ENCODE data around the gene CIB4. TPM values are rescaled to one million over a fixed set of nuclear protein-coding genes. Genes with fewer than 3 reads are reported as not detected.
A peak's percentile ranks its signal among the peaks of the same experiment; 100 is the strongest.

Gene CIB4
- total RNA-seq, 3 donors from 2014 or later (not counting 1 experiment from before 2014, with no cell fraction given), result not detected

DNA sequence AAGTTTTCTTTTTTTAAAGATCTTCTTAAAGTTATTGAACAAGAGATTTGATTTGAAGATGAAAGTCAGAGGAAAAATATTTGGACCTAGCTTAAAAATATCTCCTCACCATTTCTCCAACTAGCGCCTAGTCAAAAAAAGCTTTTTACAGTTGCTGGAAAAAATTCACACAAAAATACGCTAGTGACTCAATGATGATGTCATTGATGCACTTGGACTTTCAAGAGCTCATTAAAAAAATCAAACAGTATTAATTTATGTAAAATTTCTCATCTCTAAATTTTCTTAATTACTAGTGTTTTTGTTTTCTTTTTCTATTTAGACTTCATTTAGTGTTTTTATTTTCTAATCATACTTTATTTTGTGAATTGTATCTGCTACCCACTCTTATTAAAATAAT is 41.8 kb downstream of the CIB4 start:
- no peaks in the 10 kb centered on the region for H3K4me1 ChIP-seq (ENCODE audit: control insufficient read depth, insufficient read depth, low read length)
- H3K27ac ChIP-seq (ENCODE audit: low read length), result no peak overlapping the region
- 73% methylated on average over 1 of the region's 2 CpGs for WGBS (ENCODE audit: insufficient coverage)
- TF ChIP-seq, protein P1, sequence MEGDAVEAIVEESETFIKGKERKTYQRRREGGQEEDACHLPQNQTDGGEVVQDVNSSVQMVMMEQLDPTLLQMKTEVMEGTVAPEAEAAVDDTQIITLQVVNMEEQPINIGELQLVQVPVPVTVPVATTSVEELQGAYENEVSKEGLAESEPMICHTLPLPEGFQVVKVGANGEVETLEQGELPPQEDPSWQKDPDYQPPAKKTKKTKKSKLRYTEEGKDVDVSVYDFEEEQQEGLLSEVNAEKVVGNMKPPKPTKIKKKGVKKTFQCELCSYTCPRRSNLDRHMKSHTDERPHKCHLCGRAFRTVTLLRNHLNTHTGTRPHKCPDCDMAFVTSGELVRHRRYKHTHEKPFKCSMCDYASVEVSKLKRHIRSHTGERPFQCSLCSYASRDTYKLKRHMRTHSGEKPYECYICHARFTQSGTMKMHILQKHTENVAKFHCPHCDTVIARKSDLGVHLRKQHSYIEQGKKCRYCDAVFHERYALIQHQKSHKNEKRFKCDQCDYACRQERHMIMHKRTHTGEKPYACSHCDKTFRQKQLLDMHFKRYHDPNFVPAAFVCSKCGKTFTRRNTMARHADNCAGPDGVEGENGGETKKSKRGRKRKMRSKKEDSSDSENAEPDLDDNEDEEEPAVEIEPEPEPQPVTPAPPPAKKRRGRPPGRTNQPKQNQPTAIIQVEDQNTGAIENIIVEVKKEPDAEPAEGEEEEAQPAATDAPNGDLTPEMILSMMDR (IDR thresholded peaks at IDR 0.05), result no peak
- DNase-seq (no peak), ATAC-seq (no peak)
- Mint-ChIP-seq H3K27me3 (ENCODE audit: low read depth in 2 of 2) (peaks cover 26 to 60% of the 10 kb centered on the region in 2 donors), H3K4me3 (no peak overlapping the region), H3K4me1 (peaks cover 5 to 8% of the 10 kb centered on the region in 2 donors), H3K9me3 (no peaks in the 10 kb centered on the region), H3K27ac (no peak overlapping the region), H3K36me3 (no peaks in the 10 kb centered on the region)
- H3K27me3 ChIP-seq (ENCODE audit: control insufficient read depth, insufficient read depth, low read length), result peaks cover under 1% of the 10 kb centered on the region
- intact Hi-C loops (cut with micrococcal nuclease), result no loop called here
- no peak overlapping the region for H3K4me3 ChIP-seq (ENCODE audit: low read length)
- no peaks in the 10 kb centered on the region for H3K36me3 ChIP-seq (ENCODE audit: control insufficient read depth, insufficient read depth, low read length)
- H3K9me3 ChIP-seq (ENCODE audit: control insufficient read depth, insufficient read depth, low read length), result no peaks in the 10 kb centered on the region

DNA sequence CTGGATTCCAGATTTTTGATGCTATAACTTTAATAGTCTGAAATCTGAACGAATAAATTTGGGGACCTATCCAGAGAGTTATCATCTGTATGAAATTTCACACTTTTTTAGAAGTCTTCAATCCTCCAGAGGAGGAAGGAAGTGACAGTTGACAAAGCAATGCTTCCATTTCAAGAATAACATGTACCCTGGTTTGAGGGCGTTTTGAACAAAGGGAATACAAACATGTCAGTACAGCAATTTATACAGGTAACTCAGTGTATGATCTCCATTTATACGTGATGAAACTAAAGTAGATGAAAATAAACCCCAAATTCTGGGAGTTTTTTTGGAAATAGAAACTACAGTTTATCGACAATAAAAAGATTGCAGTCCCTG is 42.2 kb downstream of the CIB4 start:
- Histone ChIP-seq H3K27ac (ENCODE audit: low read length) (no peak overlapping the region), H3K4me3 (ENCODE audit: low read length) (no peak overlapping the region), H3K4me1 (ENCODE audit: control insufficient read depth, insufficient read depth, low read length) (no peaks in the 10 kb centered on the region), H3K27me3 (ENCODE audit: control insufficient read depth, insufficient read depth, low read length) (no peaks in the 10 kb centered on the region), H3K36me3 (ENCODE audit: control insufficient read depth, insufficient read depth, low read length) (no peaks in the 10 kb centered on the region), H3K9me3 (ENCODE audit: control insufficient read depth, insufficient read depth, low read length) (no peaks in the 10 kb centered on the region)
- H3K4me1 Mint-ChIP-seq, result peaks cover 5 to 8% of the 10 kb centered on the region in 2 donors
- WGBS (ENCODE audit: insufficient coverage), result 0% methylated on average over 2 of the region's 4 CpGs
- peaks cover 27 to 60% of the 10 kb centered on the region in 2 donors for H3K27me3 Mint-ChIP-seq (ENCODE audit: low read depth in 2 of 2)
- DNase-seq (no peak), ATAC-seq (no peak)
- H3K4me3 Mint-ChIP-seq, result no peak overlapping the region
- H3K27ac Mint-ChIP-seq, result no peak overlapping the region
- TF ChIP-seq, protein P1 (IDR thresholded peaks at IDR 0.05), result no peak
- H3K9me3 Mint-ChIP-seq, result no peaks in the 10 kb centered on the region
- intact Hi-C loops (cut with micrococcal nuclease), result no loop called here
- no peaks in the 10 kb centered on the region for H3K36me3 Mint-ChIP-seq

DNA sequence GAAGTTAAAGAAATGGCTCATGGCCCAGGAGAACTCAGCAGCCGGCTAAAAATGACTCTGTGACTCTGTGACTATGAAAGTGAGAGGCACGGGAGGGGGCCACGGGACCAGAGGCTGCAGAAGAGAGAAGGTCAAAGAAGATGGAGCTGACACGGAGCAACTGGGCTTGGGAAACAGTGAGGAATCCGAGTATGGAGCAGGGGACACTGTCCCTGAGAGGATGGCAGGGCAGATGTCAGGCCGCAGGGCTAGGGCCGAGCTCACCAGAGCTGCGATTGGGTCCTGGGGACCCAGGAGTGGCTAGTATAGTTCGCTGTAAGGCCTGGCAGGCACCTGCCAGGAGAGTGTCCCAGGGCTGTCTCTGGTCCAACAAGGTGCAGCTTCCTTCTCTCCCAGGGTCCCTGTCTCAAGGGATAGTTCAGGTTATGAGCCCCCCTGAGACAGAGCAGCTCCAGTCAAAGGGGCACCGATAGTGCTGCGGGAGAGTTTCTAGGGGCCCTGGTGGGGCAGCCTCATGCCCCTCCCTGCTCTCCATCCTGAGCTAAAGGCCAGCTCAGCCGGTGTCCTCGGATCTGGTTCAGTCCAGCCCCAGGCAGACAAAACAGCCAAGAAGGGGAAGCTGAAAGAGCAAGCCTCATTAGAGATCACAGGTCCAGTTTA is 42.7 kb downstream of the CIB4 start:
- Mint-ChIP-seq H3K4me3 (no peak overlapping the region), H3K4me1 (peaks cover 5 to 8% of the 10 kb centered on the region in 2 donors), H3K27me3 (ENCODE audit: low read depth in 2 of 2) (peaks cover 26 to 60% of the 10 kb centered on the region in 2 donors), H3K36me3 (no peaks in the 10 kb centered on the region), H3K27ac (no peak overlapping the region), H3K9me3 (no peaks in the 10 kb centered on the region)
- H3K4me3 ChIP-seq (ENCODE audit: low read length), result no peak overlapping the region
- ATAC-seq (peak in 1 of 3 donors; percentile 19), DNase-seq (no peak)
- no peak overlapping the region for H3K27ac ChIP-seq (ENCODE audit: low read length)
- TF ChIP-seq, protein P1 (IDR thresholded peaks at IDR 0.05), result no peak
- H3K27me3 ChIP-seq (ENCODE audit: control insufficient read depth, insufficient read depth, low read length), result no peaks in the 10 kb centered on the region
- intact Hi-C loops (cut with micrococcal nuclease), result no loop called here
- H3K9me3 ChIP-seq (ENCODE audit: control insufficient read depth, insufficient read depth, low read length), result no peaks in the 10 kb centered on the region
- H3K4me1 ChIP-seq (ENCODE audit: control insufficient read depth, insufficient read depth, low read length), result no peaks in the 10 kb centered on the region
- no peaks in the 10 kb centered on the region for H3K36me3 ChIP-seq (ENCODE audit: control insufficient read depth, insufficient read depth, low read length)
- 76% methylated on average over 13 of the region's 13 CpGs for WGBS (ENCODE audit: insufficient coverage)

DNA sequence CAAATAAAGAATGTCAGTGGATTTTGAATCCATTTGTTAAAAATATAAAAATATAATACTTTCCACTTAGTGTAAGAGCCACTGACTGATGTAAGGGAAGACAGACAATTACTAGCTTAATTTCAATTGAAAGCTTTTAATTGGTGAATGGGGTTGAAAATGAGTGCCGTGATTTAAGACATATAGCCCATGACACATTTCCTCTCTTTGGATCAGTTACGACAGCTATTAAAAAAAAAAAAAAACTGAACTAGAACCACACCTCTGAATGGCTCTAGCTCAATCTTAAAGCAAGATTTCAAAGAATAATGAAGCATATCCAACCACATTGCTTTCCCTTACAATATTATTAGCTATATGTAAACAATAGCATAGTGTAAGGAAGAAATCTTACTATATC is 44.0 kb downstream of the CIB4 start:
- H3K4me1 ChIP-seq (ENCODE audit: control insufficient read depth, insufficient read depth, low read length), result no peaks in the 10 kb centered on the region
- no CpG with 5 or more reads among the region's 2 CpGs for WGBS (ENCODE audit: insufficient coverage)
- Mint-ChIP-seq H3K4me1 (peaks cover 5 to 8% of the 10 kb centered on the region in 2 donors), H3K27ac (no peak overlapping the region), H3K27me3 (ENCODE audit: low read depth in 2 of 2) (peaks cover 23 to 60% of the 10 kb centered on the region in 2 donors), H3K36me3 (no peaks in the 10 kb centered on the region), H3K4me3 (no peak overlapping the region), H3K9me3 (no peaks in the 10 kb centered on the region)
- intact Hi-C loops (cut with micrococcal nuclease), result no loop called here
- TF ChIP-seq, protein P1 (IDR thresholded peaks at IDR 0.05), result no peak
- no peaks in the 10 kb centered on the region for H3K9me3 ChIP-seq (ENCODE audit: control insufficient read depth, insufficient read depth, low read length)
- no peak for ATAC-seq
- no peak overlapping the region for H3K27ac ChIP-seq (ENCODE audit: low read length)
- no peaks in the 10 kb centered on the region for H3K36me3 ChIP-seq (ENCODE audit: control insufficient read depth, insufficient read depth, low read length)
- no peak for DNase-seq
- no peak overlapping the region for H3K4me3 ChIP-seq (ENCODE audit: low read length)
- no peaks in the 10 kb centered on the region for H3K27me3 ChIP-seq (ENCODE audit: control insufficient read depth, insufficient read depth, low read length)

Measured in natural killer cell (primary cell).